GM19438 (cell line): ENCODE measurements around the gene MBTPS2.
"Not testable (repeated sequence)": the region's sequence is repeated elsewhere in the genome, so short reads cannot be mapped to it uniquely, and the experiment has no call there.

Experiments used
- ATAC-seq: cut with Tn5 transposase; IDR thresholded peaks from one replicate; pipeline ENCODE4 v1.9.1; 2021; ENCODE audit warnings: low read depth; ENCODE audit not compliant: unreplicated experiment

MBTPS2 gene

DNA sequence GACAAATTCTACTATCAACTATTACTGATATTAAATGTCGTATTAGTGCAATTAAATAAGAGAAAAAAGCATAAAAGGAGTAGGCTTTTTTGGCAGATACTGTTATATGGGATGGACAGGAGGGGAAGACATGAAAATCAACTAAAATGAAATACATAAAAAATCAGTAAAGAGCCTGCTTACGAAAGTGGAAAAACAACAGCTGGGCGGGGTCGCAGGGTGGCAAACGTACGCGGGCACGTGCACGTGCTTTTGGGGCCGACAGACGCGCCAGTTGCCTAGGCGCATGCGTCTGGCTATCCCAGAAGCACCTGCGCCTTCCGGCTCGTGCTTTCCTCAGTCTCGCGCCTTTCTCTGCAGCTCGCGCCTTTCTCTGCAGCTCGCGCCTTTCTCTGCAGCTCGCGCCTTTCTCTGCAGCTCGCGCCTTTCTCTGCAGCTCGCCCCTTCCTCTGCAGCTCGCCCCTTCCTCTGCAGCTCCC lies 16.6 kb downstream of the MBTPS2 start, which contains the start of gene YY2:
YY2 (plus strand) TSS at position 51 of the 479 bp plus-strand sequence. CDS start 498 bp downstream, outside the sequence.
- no peak for ATAC-seq

DNA sequence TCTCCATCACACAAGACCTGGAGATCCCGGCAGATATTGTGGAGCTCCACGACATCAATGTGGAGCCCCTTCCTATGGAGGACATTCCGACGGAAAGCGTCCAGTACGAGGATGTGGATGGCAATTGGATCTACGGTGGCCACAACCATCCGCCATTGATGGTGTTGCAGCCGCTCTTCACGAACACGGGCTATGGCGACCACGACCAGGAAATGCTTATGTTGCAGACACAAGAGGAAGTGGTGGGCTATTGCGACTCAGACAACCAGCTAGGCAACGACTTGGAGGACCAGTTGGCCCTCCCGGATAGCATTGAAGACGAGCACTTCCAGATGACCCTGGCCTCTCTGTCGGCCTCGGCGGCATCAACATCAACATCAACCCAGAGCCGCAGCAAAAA lies 17.1 kb downstream of the MBTPS2 start:
- ATAC-seq = no peak

DNA sequence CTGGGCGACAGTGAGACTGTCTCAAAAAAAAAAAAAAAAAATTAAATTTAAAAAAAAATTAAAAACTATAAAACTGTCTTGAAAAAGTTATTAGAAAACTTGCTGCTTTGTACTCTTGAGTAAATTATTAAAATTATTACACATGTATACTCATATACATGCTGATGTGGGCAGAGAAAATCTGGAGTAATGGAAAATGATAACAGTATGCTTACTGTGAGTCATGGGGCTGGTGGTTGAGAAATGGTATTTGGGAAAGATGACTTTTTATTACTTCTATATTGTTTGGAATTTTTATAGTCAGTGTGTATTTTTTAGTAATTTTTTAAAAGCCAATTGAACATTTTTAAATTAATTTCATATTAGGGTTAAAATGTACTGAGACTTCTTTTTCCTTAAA lies 23.8 kb downstream of the MBTPS2 start:
- no peak for ATAC-seq

DNA sequence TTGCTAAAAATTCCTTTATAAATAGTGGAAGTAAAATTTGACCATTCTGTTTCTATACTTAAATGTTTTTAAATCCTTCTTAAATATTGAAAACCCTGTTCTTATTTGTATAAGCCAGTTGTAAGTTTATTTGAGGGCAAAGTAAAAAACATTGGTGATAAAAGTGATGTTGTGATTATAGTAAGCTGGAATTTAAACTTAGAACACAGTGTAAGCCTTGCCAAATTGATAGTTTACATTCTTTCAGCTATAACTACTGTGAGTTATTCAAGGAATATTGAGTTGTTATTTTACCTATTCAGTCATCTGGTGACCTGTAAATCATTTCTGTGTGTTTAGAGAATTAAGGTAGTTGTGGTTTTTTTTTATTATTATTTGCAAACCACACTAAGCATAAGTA lies 26.0 kb downstream of the MBTPS2 start:
- no peak for ATAC-seq

DNA sequence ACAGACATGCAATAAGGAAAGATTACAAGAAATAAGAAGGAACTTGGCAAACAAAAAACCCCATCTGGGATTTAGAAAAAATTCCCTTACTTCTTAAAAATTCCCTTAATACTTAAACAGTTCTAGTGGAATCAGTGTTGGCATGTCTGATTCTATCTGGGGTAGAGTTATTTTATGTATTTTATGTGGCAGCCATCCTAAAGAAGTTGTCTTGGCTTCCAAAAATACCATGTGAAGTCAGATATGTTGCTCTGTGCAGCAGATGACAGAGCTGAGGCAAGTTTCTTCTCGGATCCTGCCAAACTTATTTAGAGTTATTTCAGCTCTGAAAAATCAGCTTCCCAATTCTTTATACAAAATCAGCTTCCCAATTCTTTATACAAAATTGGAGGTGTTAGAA lies 31.1 kb downstream of the MBTPS2 start:
- ATAC-seq = no peak

DNA sequence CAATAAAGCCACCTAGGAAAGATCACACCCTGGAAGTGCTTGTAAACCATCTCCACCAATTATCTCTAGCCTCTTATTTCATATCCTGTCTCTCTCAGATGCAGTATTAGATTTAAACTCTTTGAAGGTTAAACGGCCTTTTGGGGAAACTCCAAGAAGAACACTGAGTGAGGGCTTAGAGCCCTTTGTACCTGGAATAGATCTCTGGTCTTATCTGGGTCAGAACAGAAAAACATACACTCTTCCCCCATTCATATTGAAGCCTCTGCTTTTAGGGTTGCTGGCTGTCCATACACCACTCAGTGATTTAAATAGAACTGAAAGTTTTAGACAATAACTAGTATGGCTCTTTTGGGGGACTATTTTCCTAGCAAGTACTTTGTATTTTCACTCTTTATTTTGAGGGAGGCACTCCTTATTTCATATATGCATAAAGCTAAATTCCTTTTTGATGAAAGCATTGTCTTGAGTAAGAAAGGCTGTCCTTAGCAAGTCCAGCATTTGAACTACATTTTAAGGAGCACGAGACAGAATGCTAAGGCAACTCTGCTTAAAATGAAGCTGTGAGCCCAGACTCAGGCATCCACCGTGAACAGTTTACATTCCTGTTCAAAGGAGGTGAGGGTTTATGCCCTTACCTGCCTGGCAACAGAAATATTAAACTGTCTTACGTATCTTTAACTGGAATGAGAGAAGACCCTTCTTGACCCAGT lies 33.8 kb downstream of the MBTPS2 start:
- no peak for ATAC-seq

DNA sequence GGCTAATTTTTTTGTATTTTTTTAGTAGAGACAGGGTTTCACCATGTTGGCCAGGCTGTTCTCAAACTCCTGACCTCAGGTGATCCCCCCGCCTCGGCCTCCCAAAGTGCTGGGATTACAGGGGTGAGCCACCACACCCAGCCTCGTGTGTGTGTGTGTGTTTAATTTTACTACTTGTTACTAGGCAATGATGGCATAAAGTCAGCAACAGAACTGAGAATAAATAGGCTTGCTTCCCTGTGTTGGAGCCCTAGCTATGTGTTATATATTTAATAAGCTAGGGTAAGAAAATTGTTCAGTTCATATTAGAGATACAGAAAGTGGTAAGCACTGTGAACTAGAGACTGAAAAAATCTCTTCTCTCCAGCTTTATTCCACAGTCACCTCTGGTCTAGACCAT lies 34.8 kb downstream of the MBTPS2 start:
- not testable (repeated sequence) for ATAC-seq

DNA sequence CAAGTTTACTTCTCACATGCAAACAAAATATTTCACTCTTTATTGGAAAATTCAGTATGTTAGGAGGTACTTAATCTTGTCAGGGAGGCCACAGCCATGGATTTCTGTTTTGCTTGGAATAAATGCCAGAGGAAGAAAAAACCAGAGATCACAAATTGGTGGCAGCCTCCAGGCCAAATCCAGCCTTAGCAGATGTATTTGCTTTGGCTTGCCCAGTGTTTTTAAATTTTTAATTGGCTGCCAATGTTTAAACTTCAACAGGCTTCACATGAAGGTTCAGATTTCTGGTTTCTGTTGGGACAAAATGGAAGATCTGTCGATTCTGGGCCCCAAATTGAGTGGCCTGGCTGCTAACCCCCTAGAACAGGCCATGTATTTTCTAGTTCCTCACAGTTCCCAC lies 35.6 kb downstream of the MBTPS2 start:
- no peak for ATAC-seq

DNA sequence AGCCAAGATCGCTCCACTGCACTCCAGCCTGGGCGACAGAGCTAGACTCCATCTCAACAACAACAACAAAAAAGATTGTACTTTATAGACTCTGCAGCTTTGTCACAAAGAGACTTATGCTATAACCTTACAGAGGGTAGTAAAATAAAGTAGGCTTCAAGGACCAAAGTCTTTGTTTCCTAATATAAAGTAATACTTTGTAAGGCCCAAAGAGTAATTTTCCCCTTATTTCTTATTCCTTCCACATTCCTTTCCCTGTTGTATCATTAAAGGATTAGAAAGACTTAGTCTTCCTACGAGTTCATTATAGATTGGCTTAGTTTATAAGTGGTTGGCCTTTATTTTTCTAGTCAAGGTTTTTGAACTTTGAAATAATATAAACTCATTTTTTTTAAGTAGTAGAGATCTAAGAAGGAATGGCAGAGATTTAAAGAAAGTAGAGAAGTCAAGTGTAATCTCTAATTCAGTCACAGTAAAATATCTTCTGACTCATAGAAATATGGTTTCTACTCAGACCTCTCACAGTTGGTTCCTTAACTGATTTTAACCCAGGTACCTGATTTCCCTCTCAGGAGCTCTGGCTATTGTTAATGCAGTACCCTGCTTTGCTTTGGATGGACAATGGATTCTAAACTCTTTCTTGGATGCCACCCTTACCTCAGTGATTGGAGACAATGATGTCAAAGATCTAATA lies 42.6 kb downstream of the MBTPS2 start:
- no peak for ATAC-seq

DNA sequence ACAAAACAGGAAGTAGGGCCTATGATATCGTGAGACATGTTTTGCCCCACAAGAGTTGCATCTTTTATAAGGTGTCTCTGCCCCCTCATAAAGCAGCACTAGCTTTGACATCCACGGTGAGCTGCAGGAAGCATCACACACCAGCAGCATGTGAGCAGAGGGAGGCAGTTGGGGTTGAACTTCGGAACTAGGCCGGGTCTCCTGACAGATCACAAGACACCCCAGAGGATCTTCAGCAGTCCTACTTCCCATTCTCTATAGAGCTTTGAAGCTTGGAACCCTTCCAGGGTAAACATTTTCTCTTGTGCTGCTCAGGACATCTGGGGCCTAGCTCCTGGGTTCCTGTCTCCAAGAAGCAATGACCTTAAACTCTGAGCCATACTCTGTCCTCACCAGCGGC lies 43.8 kb downstream of the MBTPS2 start:
- ATAC-seq = no peak

DNA sequence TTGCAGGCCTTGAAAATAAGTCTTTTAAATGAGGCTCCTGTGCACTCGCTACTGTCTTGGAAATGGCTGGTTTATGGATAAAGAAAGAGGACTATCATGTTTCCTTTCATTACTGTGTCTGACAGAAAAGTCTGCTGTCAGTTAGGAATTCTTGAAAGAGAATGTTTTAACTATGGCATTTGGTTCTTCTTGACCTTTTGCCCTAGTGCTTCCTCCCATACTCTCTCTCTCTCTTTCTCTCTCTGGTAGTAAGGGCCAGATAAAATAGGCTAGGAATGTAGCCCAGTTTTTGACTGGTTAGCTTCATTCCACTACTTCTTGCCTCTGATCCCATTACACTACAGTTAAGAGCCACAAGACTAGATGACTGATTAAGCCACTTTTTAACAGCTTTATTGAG lies 46.2 kb downstream of the MBTPS2 start:
- no peak for ATAC-seq

DNA sequence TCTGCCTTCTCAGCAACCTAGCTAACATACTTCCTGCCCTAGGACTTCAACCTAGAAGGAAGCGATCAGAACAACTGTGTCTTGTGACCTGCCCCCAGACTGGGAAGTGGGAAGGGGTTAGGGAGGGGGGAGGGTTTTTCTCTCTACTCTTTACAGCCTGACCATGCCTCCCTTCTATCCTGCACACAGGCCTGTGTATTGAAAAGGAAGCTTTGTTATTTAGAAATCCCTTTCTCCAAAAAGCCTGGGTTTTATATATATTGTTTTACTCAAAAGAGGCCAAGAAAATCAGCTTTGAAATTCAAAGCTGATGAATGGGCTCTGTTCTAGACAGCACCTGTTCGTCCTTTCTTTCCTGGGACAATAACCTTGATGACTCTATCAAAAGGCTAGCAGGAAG lies 65.9 kb downstream of the MBTPS2 start:
- ATAC-seq = no peak

DNA sequence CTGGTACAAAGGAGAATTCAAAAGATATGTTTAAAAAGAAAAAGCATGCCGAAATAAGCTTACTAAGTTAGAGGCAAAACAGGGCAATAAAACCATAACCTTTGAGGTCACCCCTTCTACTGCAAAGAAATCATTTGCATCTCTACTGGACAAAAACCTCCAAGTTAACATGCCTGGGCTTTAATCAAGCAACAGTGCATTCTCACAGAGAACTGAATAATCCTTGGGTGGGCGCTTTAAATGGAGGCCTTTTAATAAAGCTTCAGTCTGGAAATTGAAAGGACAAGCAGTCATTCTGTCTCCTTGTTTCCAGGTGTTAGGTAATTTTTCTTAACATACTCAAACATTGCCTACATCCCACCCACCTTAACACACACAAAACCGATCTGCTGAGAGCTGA lies 66.5 kb downstream of the MBTPS2 start:
- no peak for ATAC-seq

DNA sequence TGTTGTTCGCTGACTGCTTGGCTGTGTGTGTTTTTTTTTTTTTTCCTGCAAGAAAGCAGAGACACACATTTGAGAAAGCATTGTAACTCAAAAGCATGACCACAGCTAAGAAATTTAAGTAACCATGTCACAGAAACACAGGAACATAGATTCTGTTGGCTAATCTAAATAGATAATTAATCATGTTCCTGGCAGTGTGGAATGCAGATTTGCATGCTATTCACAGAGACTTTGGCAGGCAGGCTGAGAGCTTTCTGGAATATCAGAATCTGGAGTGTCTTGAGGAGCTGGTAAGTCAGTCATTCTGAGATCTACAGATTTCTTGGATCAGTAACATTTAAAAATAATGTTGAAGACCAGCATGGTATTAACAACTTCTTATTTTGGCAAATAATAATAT lies 67.8 kb downstream of the MBTPS2 start:
- ATAC-seq = no peak

DNA sequence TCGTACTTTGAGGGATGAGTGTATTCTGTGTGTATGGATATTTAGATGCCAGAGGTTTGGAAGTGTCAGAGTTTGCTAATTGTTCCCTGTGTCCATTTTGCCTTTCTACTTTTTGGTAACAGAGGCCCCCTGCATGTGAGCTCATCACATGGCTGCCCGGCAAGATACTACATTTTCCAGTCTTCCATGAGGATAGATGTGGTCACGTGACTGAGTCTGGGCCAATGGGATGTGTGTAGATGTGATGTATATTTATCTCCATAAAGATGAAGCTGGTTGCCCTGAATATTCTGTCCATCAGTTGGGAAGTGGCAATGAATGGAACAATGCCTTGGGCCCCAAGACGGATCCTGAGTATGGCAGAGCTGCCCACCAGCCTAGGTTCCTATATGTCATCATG lies 72.1 kb downstream of the MBTPS2 start:
- ATAC-seq = no peak

DNA sequence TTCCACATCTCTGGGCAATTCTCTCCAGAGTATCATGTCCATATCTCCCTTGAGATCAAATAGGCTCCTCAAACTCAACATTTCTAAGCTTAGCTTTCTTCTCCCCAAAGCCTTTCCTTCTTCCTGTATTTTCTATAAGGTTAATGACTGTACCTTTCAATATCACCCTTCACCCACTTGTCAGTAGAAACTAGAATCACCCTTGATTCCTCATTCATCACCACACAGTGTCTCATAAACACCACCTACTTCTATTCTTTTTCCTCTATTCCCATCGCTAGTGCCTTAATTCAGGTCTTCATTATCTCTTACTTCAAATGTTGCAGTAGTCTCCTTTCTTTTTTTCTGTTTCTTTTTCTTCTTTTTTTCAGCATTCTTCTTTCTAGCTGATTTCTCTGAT lies 72.8 kb downstream of the MBTPS2 start:
- ATAC-seq = no peak

DNA sequence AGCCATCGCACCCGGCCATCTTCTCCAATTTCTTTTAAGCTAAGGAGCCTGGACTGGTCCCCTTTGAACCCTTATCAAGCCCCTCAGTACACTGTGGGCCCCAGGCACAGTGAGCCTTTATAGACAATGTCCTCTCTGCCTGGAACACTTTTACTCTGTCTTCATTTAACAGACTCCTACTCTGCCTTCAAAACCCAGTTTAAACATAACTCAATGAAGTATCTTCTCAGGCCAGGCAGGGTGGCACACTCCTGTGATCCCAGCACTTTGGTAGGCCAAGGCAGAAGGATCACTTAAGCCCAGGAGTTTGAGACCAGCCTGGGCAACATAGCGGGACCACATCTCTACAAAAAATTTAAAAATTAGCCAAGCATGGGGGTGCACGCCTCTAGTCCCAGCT lies 73.6 kb downstream of the MBTPS2 start:
- ATAC-seq = no peak

DNA sequence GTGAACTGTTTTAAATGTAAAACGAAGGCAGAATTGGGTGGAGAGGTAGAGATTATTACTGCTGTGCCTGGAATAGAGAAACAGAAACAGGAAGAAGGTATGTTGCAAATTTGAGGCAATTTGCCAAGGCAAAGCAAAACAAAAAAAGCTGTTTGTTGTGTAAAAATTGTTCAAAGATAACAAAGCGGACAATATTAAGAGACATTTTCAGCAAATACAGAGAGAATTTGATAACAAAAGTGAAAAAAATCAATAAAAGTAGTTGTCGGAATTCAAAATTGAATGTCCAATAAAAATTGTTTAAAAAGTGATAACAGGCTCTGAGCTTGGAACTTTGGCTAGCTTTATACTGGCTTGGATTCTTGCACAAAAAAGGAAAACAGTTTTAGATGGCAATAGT lies 86.7 kb downstream of the MBTPS2 start:
- ATAC-seq = no peak

DNA sequence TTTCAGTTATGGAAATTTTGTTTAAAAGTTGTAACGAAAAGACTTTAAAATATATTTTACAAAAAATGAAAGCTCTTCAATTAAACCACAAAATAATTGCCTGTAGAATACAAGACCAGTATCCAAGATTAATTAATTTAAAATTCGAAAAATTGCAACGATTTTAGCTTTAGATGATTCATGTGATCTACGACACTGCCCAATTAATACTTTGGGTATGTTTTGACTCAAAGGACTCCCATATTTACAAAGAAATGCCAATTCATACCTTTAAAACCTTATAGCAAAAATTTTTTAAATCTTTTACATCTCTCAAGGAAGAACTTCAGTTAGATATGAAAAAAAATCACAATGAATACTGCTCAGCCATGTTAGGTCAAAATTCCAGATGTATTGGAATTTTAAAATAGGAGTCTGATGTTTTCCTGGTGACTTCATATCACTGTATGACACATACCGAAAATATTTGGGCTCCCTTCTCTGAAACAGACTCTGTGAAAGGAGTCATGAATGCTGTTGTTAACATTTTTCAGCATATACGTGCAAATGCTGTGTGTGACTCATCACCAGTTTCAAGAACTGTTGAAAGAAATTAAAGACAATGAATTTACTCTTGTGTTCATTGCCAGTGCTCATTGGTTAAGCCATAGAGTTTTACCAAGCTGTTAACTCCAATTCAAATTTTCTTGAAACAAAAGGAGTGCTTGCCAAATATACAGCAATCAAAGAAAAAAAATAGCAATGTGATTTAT lies 87.3 kb downstream of the MBTPS2 start:
- ATAC-seq = no peak

DNA sequence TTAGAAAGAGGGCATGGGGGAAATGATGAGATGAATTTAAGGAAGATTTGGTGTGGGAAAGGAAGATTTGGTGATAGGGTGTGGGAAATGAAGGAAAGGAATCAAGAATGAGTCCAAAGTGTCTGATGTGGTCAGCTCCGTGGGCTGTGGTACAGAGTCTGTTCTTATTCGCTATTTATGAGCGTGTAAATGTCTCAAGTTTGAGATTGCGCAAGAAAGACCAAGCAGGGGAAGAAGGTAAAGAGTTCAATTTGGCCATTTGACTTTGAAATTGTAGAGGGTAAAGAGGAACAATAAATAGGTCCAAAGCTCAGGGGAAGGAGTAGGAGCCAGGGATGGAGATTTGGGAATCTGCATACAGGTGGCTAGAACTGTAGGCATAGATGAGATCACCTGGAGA lies 89.8 kb downstream of the MBTPS2 start:
- no peak for ATAC-seq

DNA sequence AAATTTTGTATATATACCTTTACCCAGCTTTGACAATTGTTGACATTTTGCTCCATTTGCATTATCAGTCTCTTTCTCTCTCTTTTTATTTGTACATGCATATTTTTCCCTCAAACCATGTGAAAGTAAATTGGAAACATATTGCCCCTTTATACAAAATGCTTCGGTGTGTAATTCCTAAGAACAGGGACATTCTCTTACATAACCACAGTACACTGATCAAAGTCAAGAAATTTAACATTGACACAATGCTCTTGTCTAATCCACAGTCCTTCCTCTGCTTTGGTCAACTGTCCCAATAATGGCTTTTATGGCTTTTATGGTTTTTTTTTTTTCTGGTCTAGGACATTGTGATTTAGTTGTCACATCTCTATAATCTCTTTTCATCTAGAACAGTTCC lies 91.6 kb downstream of the MBTPS2 start:
- ATAC-seq = no peak
